Measurements from ENCODE around the gene TMSB4X. TPM values are rescaled to one million over a fixed set of nuclear protein-coding genes. Genes with fewer than 3 reads are reported as not detected.
"Not testable (repeated sequence)": the region's sequence is repeated elsewhere in the genome, so short reads cannot be mapped to it uniquely, and the experiment has no call there.

TMSB4X gene
- 904 TPM for polyA plus RNA-seq (ENCODE audit: insufficient read length)

DNA sequence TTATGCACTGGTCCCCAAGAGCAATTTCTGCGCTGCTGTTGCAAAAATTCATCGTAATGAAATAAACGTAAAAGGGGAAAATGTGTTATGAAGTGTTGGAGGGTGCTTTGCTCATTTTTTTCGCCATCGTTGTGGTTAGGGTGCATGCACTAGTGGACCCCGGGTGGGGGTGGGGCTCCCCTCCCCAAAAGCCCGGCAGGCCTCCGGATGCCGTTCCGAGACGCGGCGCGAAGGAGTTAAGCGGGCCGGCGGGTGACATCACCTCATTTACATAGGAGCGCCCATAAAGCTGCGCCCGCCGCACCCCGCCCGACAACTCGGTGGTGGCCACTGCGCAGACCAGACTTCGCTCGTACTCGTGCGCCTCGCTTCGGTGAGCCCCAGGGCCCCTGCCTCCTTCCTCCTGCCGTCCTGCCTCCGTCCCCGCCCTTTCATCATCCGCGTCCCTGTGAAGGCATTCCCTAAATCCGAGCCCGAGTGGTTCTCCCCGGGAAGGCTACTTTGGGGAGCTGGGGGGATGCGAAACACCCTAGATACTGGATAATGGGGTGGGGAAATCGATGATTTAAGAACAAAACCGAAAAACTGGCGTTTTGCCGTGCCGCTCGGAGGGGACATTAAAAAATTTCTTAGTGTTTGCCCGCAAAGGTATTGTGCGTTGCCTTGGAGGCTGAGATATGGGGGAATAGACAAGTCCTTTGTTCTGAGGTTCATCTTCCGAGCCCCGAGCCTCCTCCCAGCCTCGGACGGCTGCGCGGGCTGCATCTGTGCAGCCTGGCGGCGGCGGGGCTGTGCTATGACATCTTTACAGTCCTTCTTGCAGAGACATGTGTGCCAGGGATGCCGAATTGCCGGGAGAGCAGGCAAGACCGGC lies at the start of gene TMSB4X:
Gene TMSB4X (plus strand): TSS at position 315 of the 874 bp plus-strand sequence.
- no peak for DNase-seq (ENCODE audit: low read depth)

DNA sequence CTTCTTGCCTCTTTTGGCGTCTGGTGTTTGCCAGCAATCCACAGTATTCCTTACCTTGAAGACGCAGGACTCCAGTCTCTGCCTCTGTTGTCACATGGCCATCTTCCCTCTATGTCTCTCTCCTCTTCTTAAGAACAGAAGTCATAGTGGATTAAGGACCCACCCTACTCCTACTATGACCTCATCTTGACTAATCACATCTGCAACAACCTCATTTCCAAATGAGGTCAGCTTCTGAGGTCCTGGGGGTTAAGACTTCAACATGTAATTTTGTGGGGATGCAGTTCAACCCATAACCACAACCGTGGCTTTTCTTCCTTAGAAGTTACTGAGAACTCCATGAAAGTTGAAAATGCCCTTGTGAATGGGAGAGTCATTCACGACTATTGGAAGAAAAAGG lies 45.2 kb upstream of the TMSB4X start:
- DNase-seq (ENCODE audit: low read depth), result no peak

DNA sequence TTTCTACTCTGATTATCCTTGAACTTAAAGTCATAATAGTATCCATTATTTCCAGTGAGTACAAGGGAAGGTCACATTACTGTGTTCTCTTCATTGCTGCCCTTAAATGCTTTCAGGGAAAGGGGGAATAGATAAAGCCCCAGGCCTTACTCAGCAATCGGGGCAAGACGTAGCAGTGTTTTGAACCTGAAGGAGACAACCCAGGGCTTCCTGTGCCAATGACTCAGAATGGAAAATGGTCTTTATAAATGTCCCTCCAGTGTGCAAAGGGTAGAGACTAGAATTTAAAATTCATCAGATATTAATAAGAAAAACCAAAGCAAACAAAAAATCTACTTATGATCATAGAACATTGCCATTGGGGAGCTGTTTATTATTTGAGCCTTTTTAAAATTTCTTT lies 44.8 kb upstream of the TMSB4X start:
- DNase-seq (ENCODE audit: low read depth), result no peak

DNA sequence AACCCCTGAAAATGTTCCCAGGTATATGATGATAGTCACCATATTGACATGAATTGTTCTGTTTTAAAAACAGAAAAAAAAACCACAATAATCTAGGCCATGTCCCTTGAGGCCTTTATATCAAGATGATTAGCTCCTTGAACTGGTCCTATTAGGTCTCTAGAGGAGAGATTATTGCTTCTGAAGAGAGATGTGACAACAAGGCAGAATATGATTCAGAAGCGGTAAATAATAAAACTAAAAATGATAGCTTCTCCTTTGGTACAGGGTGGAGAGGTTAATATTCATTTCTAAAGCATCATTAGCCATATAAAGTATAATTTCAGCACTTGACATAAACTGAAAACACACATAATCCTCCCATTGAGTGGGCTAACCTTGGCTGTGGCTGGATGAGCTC lies 42.7 kb upstream of the TMSB4X start:
- DNase-seq (ENCODE audit: low read depth), result no peak

DNA sequence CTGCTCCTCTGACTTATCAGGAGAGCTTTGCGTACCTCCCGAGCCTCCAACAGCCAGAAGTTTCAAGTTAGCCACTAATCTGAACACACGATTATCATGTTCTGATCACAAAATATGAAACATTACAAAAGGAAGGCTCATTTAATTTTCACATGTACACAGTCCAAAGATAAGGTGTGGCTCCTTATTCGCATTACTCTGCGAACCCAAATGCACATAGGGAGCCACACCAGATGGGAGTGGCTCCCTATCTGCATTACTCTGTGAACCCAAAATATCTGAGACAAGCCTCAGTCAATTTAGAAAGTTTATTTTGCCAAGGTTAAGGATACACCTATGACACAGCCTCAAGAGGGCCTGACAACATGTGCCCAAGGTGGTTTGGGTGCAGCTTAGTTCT lies 40.1 kb upstream of the TMSB4X start:
- DNase-seq (ENCODE audit: low read depth), result no peak

DNA sequence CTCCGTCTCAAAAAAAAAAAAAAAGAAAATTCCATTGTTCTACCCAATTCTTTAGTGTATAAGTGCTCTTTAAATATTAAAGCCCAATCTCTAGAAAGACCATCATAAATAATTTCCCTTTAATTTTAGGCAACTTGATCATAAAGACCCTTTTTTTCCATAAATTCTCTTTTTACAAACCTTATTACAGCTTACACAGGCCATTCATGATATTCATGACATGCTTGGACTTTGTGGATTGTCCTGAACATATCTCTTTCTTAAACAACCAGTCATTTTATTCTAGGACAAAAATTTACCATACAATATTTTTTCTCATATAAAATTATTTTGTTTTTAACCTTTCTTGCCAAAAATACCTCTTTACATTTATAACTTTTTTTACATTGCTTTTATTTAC lies 38.0 kb upstream of the TMSB4X start:
- DNase-seq (ENCODE audit: low read depth), result no peak

DNA sequence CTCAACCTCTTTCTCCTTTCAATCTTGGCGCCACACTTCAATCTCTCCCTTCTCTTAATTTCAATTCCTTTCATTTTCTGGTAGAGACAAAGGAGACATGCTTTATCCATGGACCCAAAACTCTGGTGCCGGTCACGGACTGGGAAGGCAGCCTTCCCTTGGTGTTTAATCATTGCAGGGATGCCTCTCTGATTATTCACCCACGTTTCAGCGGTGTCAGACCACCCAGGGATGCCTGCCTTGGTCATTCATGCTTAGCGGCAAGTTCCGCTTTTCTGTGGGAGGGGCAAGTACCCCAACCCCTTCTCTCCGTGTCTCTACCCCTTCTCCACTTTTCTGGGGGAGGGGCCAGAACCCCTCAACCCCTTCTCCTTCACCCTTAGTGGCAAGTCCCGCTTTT lies 34.4 kb upstream of the TMSB4X start:
- not testable (repeated sequence) for DNase-seq (ENCODE audit: low read depth)

DNA sequence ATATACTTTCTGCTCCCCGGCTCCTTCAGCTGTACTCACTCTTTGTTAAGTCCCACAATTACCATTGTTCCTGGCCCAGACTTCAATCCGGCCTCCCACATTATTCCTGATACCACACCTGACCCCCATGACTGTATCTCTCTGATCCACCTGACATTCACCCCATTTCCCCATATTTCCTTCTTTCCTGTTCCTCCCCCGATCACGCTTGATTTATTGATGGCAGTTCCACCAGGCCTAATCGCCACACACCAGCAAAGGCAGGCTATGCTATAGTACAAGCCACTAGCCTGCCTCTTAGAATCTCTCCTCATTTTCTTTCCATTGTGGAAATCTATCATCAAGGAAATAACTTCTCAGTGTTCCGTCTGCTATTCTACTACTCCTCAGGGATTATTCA lies 31.3 kb upstream of the TMSB4X start:
- not testable (repeated sequence) for DNase-seq (ENCODE audit: low read depth)

DNA sequence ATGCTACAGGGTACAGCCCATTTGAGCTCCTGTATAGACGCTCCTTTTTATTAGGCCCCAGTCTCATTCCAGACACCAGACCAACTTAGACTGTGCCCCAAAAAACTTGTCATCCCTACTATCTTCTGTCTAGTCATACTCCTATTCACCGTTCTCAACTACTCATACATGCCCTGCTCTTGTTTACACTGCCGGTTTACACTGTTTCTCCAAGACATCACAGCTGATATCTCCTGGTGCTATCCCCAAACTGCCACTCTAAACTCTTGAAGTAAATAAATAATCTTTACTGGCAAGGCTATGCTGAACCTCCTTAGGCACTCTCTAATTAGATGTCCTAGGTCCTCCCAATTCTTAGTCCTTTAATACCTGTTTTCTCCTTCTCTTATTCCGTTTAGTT lies 30.5 kb upstream of the TMSB4X start:
- DNase-seq (ENCODE audit: low read depth), result not testable (repeated sequence)

DNA sequence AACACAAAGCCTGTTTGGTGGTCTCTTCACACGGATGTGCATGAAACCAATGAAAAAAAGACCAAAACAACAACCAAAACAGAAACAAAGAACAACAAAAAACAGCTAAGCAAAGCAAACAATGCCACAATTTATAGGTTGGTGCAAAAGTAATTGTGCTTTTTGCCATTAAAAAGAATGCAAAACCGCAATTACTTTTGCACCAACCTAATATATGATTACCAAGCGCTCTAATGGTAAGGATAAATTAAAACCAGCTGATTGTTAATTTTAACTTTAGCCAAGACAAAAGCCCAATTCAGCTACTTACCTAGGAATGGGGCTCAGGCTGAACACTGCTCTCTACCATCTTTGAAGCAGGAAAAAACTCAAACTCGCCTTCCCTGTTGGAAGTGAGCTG lies 29.4 kb upstream of the TMSB4X start:
- no peak for DNase-seq (ENCODE audit: low read depth)

DNA sequence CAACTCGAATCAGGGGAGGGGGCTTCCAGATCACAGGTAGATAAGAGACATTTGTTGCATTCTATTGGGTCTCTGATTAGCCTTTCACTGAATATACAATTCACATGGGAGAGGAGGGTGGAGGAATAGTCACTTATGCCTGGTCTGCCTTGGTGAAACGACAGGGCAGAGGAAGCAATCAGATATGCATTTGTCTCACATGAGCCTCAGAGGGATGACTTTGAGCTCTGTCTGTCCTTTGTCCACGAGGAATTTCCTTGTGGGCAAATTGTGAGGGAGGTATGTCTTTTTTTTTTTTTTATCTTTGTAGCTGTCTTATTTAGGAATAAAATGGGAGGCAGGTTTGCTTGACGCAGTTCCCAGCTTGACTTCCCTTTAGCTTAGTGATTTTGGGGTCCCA lies 28.5 kb upstream of the TMSB4X start:
- no peak for DNase-seq (ENCODE audit: low read depth)

DNA sequence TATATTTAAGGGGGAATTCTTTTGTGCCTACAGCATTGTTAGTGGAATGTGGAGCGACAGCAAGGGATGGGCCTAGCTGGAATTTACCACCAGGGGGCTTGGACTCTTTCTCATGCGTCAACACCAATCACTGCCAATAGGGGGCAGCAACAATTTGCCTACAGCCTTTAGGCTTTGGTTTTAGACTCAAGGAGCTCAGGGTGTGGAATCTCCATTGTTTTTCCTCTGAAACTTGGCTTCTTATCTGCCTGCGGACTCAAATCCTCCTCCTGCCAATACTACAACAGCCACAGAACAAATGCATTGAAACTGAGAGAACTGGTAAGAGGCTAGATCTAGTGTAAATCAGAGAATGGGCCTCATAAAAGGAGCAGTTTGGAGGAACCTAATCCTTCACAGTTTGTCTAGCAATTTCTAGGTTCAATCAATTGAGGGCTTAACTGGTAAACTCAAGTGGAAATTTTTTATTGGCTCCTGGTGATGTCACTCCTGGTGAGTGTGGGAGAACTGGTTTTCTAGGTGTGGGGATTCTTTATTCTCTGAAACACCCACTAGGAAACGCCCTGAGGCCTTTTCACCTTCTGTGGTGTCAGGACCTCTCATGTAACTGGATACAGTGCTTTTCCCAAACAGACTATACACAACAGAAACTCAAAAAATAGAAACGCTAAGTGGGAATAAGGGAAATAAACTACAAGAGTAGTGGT lies 27.9 kb upstream of the TMSB4X start:
- DNase-seq (ENCODE audit: low read depth), result no peak

DNA sequence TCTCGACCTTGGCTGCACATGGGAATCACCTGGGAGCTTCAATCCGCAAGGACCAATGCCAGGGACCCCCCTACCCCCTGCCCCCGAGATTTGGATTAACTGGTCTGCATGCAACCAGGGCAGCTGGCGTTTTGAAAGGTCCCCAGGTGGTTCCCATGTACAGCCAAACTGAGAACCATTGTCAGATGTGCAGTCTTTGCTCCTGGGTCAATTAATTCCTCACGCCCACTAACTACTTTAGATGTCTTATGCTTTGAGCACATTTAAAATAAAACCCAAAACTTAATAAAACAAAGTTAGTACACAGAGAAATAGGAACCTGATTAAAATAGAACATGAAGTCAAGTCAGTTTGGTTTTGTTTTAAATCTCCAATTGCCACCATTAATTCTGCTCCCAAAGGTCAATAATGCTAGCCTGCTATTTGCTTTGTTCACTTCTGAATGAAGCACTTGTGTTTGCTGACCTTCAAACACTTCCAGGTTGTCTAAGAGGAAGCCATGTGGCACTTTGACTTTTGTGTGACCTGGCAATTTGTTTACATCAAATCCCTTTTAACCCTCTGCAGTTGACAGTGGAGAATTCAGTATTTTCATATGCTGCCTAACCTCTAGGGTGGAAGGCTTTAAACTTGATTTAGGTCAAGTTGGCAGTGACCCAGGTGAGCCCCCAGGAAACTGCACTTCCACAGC lies 27.2 kb upstream of the TMSB4X start:
- no peak for DNase-seq (ENCODE audit: low read depth)

DNA sequence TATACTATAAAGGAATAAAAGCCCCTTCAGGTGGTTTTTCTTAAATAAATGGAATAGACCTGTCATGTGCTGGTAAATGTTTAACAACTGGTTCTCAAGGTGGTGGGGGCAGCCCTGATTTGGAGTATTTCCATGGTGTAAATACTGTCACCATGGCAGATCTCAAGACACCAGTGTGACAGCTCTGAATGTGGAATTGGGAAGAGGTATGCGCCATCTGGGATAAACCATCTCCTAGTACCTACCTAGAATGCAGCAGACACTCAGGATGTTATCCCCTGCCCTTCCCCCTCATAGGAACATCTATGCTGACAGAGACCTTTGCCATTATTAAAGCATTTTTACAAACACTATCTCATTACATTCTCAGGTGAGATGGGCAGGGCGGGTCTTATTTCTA lies 26.4 kb upstream of the TMSB4X start:
- DNase-seq (ENCODE audit: low read depth), result no peak

DNA sequence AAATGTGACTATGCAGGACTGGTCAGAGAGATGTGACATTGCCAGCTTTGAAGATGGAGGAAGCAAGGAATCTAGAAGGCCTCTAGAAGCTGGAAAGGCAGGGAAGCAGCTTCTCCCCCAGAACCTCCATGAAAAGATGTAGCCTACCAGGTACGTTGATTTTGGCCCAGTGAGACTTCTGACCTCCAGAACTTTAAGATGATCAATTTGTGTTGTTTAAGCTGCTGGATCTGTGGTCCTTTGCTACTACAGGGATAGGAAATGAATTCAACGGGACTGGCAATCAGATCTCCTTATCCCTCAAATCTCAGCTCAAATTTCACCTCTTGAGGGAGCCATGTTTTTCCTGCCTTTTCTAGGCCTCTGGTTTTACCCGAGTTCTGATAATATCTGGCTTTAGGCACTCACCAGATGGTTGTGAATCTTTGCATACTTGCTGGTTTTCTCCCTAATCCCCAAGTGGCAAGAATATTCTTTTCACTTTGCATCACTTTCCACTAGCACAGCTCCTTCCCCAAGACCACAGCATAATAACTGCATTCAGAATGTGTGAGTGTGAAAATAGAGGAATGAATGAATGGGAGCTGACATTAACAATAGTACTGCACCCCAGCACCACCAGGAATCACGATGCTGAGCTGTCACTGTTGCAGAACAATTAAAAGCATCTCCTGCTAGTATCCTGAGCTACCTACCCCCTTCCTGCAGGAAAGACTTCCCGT lies 25.5 kb upstream of the TMSB4X start:
- DNase-seq (ENCODE audit: low read depth), result no peak

DNA sequence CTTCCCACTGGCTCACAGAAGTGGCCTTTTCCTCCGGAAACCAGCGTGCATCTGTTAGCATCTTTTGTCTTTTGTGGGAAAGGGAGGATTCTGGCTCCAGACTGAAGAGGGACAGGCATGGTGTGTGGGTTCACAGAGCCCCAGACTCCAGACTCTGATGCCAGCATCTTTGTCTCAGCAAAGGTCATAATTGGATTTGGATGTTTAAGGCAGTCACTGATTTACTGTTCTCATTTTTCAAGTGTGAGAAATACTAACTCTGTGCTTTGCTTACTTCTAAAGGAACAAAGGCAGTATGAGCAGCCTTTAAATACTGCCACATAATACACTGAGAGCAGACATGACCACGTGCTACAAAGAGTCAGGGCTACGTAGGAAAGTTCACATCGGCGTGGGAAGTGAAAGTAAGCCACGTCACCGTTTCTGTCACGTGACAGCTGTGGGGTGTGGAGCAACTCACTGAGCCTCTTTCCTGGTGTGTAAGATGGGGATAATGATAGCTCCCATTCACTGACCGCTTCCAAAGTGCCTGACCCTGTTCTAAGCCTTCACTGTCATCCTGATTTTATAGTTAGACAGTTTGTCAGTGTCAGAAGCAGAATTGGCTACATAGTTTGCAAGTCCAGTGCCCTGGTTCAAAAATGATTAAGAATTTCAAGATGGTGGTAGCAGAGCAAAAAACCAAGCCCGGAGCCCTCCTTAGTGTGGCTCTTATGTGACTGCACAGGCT lies 24.8 kb upstream of the TMSB4X start:
- peak; percentile 73 for DNase-seq (ENCODE audit: low read depth)

DNA sequence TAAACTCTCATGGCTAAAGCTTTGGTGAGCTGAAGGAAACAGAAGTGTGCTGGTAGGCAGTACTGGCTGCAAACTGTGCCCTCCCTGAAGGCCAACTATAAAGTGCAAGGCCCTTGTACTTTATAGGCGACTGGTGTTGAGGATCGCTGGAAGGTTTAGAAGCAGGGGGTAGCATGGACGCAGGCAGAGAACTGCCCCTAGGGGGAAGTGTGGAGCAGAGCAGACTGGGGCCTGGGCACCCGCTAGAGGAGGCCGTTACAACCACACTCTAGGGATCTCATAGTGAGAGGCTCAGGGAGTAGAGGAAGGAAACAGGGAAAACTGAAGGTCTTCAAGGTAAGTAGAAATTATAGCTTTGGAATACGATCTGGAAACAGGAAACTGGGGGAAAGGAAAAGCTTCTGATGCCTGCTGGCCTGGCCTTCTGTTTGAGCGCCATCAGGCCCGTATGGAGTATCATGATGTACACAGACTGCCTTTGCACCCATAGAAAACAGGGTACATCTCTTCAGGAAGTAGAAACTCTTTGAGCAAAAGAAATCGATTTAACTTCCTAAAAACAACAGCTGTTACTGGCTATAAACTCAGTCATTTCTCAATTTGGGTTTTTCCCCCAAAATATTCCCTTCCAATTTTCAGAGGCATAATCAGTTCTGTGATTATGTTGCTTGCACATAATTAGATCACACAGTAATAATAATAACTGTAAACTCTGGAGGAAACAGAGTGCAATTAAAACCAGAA lies 23.9 kb upstream of the TMSB4X start:
- DNase-seq (ENCODE audit: low read depth), result no peak

DNA sequence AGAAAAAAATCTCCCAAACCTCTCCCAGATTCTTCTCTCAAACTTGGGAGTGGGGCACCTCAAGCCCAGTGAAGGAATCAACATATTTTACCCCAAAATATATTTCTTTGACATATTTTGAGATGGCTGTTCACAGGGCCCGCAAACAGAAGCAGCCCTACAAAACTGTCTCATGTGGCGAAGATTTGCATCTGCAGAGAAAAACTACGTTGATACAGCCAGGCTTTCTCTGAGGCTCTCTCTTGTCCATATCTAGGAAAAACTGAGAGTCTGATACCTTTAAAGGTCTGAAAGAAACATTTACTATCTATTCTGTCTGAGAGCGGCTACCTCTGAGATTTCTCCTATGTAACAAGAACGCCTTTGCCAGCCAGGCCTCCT lies 23.3 kb upstream of the TMSB4X start:
- no peak for DNase-seq (ENCODE audit: low read depth)

DNA sequence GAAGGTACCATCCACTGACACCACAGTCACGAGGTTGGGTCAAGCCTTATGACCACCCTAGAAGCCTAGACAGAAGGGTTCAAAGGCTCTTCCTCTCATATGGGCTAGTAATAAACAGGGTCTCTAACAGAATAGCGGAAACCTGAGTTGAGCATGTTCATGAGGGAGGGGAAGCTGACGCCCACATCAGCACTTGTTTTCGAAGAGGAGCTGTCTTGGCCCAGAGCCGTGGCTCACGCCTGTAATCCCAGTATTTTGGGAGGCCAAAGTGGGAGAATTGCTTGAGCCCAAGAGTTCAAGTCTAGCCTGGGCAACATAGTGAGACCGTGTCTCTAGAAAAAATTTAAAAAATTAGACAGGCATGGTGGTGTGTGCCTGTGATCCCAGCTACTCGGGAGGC lies 21.5 kb upstream of the TMSB4X start:
- no peak for DNase-seq (ENCODE audit: low read depth)

DNA sequence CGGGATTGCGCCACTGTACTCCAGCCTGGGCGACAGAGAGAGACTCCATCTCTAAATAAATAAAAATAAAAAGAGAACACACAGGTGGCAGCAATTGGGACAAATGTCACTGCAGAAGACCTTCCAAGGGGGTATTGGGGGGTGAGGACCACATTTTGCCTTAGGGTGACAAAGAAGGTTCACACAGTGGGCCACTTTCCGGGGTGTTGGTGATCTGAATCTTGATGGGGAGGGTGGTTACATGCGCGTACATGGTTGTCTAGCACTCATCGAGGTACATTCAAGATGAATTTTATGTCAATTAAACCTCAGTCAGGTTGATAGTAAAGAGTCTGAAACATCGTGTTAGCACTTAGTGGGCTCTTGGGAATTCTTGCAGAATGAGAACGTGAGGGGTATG lies 20.5 kb upstream of the TMSB4X start:
- DNase-seq (ENCODE audit: low read depth), result no peak

DNA sequence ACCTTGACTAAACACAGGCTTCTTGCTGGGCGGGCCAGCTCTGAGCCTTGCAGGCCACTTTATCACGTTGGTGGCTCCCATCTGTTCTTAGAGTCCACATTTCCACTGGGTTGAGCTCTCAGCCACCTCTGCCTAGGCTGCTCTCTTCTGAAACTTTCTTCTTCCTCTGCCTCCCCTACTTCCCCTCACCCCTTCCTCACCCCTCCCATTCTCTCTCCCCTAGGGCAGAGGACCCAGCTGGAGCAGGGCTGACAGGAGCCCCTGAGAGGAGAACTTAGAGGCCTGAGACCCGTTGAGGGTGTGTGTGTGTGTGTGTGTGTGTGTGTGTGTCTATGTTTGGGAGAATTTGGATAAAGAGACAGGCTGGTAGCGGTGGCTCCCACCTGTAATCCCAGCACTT lies 19.9 kb upstream of the TMSB4X start:
- DNase-seq (ENCODE audit: low read depth), result no peak
